HG03045 (cell line): ENCODE data around the gene ISYNA1.

Experiments used
- ATAC-seq: cut with Tn5 transposase; IDR thresholded peaks from one replicate; pipeline ENCODE4 v1.9.1; 2021; ENCODE audit warnings: mild to moderate bottlenecking, moderate library complexity; ENCODE audit not compliant: unreplicated experiment

Gene ISYNA1

DNA sequence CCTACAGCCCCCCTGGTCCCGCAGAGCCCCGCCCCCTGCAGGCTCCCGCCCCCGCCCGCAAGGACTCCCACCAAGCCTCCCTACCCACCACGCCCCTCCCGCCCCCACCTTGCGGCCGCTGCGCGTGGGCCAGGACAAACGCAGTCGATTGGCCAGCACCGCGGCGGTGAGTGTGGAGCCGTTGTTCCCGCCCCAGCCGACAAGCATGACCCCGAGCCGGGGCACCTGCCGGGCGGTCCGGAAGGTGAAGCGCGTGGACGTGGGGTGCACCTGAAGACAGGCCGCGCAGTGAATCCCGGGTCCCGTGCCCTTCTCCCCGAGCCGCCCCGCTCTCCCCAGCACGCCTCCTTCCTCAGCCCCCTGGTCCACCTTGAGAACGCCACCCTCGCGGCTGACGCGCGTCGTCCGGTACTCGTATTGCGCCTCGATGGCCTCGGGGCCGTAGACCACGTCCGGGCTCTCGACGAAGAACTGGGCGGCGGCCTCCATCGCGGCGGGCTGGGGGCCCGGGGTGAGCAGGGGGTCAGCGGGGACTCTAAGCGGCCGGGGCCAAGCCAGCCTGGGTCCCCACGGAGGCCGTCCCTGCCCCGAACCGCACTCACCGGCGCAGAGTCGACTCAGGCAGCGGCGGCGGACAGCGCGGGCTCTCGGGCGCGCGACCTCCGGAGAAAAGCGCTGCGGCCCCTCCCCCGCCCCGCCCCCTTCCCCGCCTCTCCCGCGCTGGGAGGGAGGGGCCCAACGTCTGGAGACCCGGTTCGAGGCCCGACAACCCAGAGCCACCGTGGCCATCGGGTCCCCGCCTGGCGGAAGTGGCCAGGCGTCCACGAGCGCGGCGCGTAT, at the start of gene ISYNA1:
TSS of gene ISYNA1 (minus strand) at position 643 of the 840 bp plus-strand sequence. CDS start at position 489, 154 bp downstream.
- ATAC-seq: no peak

DNA sequence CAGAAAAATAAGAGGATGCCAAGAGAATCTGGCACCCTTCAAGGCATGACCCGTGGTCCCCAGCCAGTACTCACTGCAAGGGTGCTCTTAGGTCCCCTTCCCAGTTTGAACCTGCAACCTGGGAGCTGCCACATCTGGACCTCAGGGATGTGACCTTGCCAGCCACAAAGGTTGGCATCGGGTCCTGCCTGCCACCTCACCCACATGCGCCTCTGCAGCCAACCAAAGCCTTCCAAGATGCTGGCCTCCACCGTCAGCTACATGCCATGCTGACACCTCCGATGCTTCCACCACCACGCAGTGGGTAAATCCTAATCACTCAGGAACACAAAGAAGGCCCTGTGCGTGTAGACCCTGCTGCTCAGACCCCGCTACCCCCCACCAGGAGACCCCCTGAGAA, 48.8 kb upstream of the ISYNA1 start:
- ATAC-seq: no peak

DNA sequence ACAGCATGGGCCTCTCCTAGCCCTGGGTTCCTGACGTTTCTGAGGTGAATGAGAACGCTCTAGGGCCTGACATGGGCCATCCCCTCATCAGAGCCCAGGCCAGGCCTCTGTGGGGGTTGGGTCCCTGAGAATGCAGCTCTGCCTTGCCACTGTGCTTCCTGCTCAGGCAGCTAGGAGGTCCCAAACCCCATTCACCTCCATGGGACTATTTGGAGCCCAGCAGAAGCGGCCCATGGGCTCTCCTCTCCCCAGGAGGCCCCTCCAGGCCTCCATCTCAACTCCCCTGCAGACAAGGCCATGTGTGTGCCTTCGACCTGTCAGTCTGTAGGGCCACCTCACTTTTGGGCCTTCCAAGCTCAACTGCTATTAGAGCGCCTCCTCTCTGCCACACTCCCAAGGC, 47.1 kb upstream of the ISYNA1 start:
- ATAC-seq: no peak

DNA sequence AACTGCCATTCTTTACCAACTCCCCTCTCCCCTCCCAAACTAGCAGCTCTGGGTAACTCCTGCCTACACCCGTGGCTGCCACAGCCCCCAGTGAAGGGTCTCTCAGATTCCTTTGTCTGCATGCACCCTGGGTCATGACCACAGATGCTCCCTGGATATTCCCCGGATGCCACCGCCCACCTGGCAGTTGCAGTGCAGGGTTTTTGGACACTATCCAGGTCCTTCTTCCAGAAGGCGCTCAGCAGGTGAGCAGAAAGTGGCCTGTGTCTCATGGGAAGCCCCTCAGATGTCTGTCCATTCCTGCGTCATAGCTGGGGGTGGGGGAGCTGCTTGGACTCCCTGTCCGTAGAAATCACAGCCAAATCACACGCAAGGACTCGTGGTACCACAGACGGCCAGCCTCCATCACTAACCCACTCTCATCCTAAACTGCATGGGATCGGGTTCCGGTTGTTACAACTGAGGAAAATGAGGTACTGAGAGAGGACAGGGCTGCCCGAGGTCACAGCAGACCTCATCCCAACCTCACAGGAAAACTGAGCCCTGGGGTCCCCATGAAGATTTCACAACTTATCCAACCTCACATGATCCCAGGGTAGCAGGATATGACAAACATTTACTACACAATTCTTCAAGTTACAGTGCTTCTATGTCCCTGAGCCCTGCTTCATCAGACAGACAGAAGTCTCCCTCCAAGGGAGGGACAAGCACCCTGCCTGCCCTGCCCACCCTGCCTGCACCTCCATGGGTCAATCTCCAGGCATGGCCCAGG, 45.4 kb upstream of the ISYNA1 start:
- ATAC-seq: no peak

DNA sequence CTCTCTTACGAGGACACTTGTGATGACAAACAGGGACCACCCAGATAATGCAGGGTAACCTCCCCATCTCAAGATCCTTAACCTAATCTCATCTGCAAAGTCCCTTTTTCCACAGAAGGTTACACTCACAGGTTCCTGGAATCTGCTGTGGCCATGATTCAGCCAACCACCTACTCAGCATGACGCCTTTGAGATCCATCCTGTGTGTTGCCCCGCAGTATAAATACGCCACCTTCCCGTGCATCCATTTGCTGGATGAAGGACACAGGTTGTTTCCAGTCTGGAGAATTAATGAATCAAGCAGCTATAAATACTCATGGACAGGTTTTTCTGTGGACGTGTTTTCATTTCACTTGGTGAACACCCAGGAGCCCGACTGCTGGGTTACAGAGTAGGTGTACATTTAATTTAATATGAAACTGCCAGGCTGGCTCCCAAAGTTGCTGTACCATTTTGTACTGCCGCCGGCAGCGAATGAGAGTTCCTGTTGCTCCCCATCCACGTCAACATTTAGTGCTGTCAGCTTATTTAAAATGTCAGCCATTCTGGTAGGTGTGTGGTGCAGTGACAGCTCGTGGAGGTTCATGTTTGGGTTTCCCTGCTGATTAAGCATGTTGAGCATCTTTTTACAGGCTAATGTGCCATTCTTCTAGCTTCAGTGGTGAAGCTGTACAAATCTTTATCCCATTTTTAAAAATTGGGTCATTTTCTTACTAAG, 43.7 kb upstream of the ISYNA1 start:
- no peak for ATAC-seq

DNA sequence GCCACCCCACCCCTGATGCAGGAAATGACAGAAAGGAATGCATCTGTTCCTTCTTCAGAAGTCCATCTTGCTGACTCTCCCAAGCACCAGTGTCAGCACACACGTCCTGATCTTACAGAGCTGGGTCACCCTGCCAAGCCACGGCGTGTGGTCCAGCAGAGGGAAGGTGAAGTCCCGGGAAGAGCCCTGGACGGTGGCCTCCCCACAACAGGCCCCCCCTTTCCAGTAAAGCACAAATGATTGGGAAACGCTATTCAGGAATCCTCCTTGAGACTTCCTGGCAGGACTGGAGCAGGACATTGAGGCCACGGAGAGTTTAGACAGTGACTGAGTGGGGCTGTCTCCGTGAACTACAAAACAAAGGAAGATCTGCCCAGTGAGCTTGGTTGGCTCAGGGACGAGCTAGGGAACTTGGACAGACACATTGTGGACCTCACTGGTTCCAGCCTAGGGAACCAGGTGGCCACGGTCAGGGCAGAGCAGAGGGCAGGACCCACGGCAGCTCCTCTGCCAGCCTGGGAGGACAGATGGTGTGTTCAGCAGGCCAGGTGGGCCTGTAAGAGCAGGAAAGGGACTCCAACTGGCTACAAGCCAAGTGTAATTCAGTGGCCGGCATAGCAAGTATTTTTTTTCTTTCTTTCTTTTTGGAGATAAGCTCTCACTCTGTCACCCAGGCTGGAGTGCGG, 42.2 kb upstream of the ISYNA1 start:
- ATAC-seq: no peak

DNA sequence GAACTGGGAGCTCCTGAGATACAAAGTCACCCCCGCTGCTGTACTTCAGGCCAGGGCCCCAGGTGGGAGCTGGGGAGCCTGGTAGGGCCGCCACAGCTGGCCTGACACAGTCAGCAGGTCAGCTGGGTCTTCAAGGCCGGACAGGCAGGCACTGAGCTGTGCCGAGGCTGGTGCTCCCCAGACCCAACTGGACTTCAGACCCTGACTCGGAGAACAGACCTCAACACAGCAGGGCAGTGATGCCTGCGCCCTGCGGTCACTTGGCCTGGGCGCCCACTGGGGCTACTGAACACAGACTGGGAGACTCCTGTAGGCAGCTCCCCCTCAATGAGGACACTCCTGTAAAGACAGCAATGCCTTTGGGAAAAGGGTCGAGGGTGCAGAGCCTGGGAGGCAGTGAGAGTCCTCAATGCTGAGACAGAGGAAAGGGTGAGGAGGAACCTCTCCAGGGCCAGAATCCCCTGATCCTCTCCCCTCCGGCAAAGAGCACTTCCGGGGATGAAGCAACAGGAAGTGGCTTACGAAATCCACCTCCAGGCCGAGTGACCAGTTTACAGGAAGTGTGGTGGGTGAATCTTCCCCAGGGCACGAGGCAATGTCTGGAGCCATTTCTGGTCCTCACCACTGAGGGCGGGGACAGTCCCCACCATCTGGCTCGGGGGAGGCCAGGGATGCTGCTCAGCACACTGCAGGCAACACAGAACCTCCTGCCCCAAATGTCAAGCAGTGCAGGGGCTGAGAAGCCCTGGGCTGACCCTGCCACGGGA, 40.8 kb upstream of the ISYNA1 start:
- no peak for ATAC-seq

DNA sequence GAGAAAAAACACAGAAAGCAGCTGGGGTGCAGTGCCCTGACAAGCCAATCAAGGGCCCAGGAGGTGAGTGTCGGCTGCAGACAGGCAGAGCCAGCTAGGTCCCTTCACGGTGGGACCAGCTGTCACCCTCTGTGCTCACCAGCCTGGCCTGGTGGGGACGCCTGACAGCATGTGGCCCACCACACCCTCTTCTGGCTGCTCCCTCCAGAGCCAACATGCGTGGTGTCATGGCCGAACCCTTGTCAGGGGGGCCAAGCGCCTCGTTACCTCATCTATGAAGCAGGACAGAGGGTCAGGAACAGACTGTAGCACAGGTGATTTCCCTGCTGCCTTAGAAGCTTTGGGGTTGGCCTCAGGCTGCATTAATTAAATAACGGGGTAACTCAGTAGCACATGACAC, 40.0 kb upstream of the ISYNA1 start:
- no peak for ATAC-seq

DNA sequence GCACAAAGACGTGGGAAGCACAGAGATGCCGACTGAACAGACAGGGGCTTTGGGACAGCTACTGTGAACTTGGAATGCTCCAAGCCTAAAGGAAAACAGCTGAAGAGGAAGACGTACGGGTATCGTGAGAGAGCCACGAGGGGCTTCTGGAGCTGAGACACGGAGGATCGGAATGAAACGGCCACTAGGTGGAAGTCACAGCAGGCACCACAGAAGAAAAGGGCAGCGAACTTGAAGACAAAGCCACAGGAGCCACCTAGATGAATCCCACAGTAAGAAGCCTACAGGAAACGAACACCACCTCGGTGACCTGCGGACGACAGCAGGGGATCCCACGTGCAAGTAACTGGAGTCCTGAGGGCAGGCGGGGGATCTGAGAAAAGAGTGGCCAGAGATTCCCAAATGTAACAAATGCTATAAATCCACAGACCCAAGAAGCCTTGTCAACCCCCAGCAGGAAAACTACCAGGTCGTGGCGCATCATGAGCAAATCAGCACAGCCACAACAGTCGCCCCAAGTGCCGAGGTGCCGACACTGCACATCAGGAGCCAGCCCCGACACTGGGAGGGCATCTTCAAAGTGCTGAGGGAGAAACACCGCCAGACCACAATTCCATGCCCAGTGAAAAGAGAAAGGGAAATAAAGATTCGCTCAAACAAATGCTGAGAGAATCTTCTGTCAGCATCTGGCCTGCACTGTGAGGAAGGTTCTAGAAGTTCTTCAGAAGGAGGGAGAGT, 39.3 kb upstream of the ISYNA1 start:
- ATAC-seq: no peak

DNA sequence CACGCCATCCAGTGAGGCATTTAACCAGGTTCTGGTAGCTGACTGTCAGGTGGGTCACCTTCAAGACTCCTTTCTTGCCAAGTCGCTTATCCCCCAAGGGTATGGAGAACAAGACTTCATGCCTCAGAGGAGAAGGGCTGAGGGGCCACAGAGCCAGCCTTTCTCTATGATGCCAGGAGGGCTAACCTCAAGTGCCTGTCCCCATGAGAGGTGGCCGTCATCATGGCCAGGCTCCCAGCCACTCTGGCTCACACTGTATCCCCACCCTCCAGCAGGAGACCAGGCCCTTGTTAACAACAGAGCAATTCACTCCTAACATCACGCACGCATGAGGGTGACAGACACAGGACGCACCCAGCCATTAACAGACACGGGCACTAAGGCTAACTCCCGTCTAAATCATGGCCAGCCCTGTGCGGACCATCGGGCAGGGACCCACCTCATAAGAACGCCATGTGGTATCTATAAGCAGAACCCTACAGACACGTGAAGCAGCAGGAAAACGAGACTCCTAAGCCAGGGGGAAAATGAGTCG, 38.6 kb upstream of the ISYNA1 start:
- no peak for ATAC-seq

DNA sequence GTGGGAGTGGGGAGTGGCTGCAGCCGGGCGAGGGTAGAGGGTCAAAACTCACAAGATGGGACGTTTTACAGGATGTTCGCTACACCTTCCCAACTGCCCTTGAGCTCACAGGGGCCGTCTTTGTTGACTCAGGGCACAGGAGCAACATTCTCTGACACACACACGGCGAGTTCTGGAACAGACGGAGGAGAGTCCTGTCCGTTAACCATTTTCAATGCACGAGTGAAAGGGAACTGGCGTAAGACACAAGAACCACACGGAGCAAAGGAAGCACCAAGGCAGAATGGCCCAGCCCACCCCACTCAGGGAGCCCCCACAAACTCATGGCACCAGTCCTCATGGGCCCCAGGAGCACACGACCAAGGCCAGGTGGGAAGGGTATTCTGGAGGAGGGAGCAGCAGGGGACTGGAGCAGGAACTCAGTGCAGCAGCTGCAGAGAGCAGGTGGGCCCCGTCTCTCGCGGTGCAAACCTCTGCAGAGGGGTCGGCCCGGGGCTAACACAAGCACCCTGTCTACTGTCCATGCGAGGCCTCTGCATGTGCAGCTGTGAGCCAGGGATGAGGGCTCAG, 37.9 kb upstream of the ISYNA1 start:
- ATAC-seq: no peak

DNA sequence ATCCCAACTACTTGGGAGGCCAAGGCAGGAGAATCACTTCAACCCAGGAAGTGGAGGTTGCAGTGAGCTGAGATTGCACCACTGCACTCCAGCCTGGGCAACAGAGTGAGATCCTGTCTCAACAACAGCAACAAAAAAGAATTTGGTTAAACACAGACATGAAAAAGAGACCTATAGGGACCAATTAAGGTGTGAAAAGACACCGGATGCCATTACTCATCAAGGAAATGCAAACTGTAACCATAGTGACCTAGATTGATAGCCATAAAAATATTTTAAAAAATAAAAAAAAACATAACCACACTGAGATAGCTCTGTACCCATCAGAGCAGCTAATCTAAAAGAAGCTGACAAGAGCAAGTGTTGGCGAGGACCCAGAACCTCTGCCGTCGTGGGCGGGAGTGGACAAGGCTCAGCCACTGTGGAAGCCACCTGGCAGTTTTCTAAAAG, 37.1 kb upstream of the ISYNA1 start:
- ATAC-seq: no peak

DNA sequence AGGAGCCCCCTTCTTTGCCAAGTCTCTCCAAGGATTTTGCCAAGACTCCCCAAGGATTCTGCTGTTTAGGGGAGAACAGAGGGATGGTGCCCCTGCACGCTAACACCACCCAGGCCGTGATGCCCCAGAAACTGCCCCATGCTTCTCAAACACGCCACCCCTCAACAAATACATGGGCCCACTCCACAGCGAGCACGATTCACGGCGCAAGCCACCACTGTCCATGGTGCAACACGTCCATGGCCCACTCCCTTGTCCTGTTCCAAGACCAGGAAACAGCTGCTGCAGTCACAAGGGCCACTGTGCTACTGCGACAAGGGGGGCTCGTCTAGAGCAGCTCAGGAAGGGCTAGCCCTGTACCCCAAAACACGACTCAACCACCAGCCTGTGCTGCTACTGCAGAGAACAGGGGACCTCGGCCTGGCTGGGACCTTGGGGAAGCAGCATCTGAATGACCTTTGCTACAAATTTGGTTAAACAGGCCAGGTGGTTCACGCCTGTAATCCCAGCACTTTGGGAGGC, 36.5 kb upstream of the ISYNA1 start:
- ATAC-seq: no peak

DNA sequence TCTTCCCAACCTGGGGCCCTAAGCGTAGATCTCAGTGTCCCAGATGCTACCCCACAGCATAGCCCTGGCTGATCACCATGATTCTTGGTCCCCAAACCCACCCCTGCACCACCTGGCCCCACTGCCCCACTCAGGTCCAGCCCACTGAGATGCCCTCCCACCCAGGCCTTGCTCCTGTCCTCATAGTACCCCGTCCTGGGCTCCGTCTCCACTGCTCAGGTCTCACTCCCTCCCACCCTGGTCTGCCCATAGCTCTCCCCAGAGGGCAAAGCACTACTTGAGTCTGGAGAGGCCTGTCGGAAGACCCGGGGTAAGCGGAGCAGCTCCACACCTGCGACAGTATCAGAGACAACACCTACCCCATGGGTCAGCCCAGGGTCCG, 35.8 kb upstream of the ISYNA1 start:
- ATAC-seq: no peak

DNA sequence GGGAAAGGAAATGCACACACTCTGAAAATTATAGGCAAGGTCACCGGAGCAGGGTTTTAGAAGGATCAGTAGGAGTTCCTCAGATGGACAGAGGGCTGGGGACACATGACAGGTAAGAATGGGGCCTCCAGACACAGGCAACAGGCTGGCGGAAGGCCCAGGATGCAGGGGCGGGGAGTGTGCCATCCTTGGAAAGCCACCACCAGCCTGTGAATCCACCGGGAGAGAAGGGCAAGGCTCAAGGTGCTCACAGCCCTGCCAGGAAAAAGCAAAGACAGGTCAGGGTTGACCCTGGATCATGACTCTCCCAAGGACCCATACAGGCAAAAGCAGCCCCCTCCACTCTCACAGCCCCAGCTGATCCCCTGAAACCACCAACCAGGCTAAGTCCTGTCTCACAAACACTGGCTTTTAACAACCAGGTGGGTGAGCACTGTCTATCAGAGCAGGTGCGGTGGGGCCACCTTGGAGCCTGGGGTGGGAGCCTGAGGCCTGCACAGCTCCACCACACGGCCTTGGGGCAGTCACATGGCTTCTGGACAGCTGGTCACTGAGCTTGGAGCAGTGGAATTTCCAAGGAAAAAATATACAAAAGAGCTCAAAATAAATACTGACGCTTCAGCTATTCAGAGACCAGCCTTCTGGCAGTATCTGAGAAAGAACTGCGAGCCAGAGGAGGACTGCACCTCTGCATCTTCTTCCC, 35.2 kb upstream of the ISYNA1 start:
- ATAC-seq: no peak

DNA sequence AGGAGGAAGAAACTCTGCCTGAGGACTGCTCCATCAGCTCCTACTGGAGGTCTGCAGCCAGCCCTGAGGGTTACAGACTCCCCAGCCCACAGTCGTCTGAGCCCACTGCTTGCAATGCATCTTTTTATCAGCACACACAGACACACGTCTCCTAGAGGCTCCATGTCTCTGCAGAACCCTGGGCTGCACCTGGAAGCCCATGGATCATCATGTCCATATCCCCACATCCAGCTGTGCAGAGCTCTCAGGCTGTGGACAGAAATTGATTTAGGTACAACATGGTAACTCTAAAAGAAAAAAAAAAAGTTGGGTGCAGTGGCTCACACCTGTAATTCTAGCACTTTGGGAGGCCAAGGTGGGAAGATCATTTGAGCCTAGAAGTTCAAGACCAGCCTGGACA, 32.9 kb upstream of the ISYNA1 start:
- no peak for ATAC-seq

DNA sequence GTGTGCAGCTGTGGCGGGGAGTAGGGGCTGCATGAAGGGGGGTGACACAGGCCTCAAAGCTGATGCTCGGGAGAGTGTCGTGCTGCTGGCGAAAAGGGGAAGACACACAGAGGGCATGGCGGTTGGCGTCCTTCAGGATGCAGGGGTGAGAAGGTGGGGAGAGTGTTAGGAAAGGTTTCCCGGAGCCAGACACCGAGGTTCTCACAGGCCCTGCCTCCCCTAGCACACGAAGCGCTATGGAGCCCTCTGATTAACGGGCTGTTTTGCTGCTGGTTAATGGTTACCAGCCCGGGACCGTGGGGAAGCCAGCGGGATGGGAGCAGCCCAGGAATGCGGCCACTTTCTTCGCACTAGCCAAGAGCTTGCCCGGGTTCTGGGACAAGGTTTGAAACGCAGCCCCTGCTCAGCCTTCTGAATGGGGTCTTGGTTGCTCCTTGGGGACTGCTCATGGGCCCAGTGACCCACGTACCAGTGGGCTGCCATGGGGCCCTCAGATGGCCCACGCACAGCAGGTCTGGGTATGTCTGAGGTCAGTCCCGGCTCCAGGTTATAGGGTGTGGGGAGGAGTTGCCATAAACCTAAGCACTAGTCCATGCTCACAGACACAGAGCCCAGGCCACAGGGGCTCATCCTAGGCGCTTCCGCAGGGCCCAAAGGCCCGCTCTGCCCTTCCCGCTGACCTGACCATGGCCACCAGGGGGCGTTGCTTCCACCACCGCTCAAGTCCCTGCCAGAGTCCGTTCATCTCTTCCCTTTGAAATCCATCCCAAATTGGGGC, 31.3 kb upstream of the ISYNA1 start:
- no peak for ATAC-seq
